ENCODE results near the gene KCNIP1. TPM values are rescaled to one million over a fixed set of nuclear protein-coding genes. Genes with fewer than 3 reads are reported as not detected.
A peak's percentile ranks its signal among the peaks of the same experiment; 100 is the strongest.
"Not testable (repeated sequence)": the region's sequence is repeated elsewhere in the genome, so short reads cannot be mapped to it uniquely, and the experiment has no call there.

KCNIP1 gene
- total and polyA plus RNA-seq, 4 donors = 31.2 to 165 (median 111) TPM

- H3K9me3 ChIP-seq (ENCODE audit: control insufficient read depth, insufficient read depth, low read length) = no peaks in the 10 kb centered on the region
- no peak for DNase-seq (ENCODE audit: low read depth in 4 of 6, low spot score in 6 of 6)
- H3K27ac ChIP-seq (ENCODE audit: low read depth, low read length) = no peak overlapping the region
- H3K27me3 ChIP-seq (ENCODE audit: control insufficient read depth, insufficient read depth, low read length) = no peaks in the 10 kb centered on the region
- peaks cover 30% of the 10 kb centered on the region for H3K4me1 ChIP-seq (ENCODE audit: control insufficient read depth, insufficient read depth, low read length)
- H3K36me3 ChIP-seq (ENCODE audit: control insufficient read depth, insufficient read depth, low read length) = no peaks in the 10 kb centered on the region
- H3K4me3 ChIP-seq (ENCODE audit: low read depth, low read length) = no peak overlapping the region
- WGBS (ENCODE audit: insufficient coverage) = 82% methylated on average over 6 of the region's 6 CpGs
These were observed 35.1 kb downstream of the KCNIP1 start for GRCh38 chr5:170538696-170539586.

GRCh38 chr5:170540271-170540670, 36.5 kb downstream of the KCNIP1 start:
- Histone ChIP-seq H3K36me3 (ENCODE audit: control insufficient read depth, insufficient read depth, low read length) (no peaks in the 10 kb centered on the region), H3K4me1 (ENCODE audit: control insufficient read depth, insufficient read depth, low read length) (peaks cover 21% of the 10 kb centered on the region), H3K27me3 (ENCODE audit: control insufficient read depth, insufficient read depth, low read length) (no peaks in the 10 kb centered on the region), H3K9me3 (ENCODE audit: control insufficient read depth, insufficient read depth, low read length) (no peaks in the 10 kb centered on the region), H3K4me3 (ENCODE audit: low read depth, low read length) (no peak overlapping the region), H3K27ac (ENCODE audit: low read depth, low read length) (no peak overlapping the region)
- DNase-seq (ENCODE audit: low read depth in 4 of 6, low spot score in 6 of 6) = no peak
- 83% methylated on average over 1 of the region's 1 CpG for WGBS (ENCODE audit: insufficient coverage)

- no peak for DNase-seq (ENCODE audit: low read depth in 4 of 6, low spot score in 6 of 6)
- no peak overlapping the region for H3K4me3 ChIP-seq (ENCODE audit: low read depth, low read length)
- no peaks in the 10 kb centered on the region for H3K36me3 ChIP-seq (ENCODE audit: control insufficient read depth, insufficient read depth, low read length)
- H3K4me1 ChIP-seq (ENCODE audit: control insufficient read depth, insufficient read depth, low read length) = peaks cover 19% of the 10 kb centered on the region
- no peak overlapping the region for H3K27ac ChIP-seq (ENCODE audit: low read depth, low read length)
- H3K9me3 ChIP-seq (ENCODE audit: control insufficient read depth, insufficient read depth, low read length) = no peaks in the 10 kb centered on the region
- WGBS (ENCODE audit: insufficient coverage) = 94% methylated on average over 1 of the region's 1 CpG
- H3K27me3 ChIP-seq (ENCODE audit: control insufficient read depth, insufficient read depth, low read length) = no peaks in the 10 kb centered on the region
These were observed 37.4 kb downstream of the KCNIP1 start for GRCh38 chr5:170541146-170541769.

GRCh38 chr5:170542691-170543293, 39.0 kb downstream of the KCNIP1 start:
- Histone ChIP-seq H3K36me3 (ENCODE audit: control insufficient read depth, insufficient read depth, low read length) (no peaks in the 10 kb centered on the region), H3K4me1 (ENCODE audit: control insufficient read depth, insufficient read depth, low read length) (peaks cover 7% of the 10 kb centered on the region), H3K27ac (ENCODE audit: low read depth, low read length) (peak overlapping the region; percentile 35), H3K4me3 (ENCODE audit: low read depth, low read length) (no peak overlapping the region), H3K9me3 (ENCODE audit: control insufficient read depth, insufficient read depth, low read length) (no peaks in the 10 kb centered on the region), H3K27me3 (ENCODE audit: control insufficient read depth, insufficient read depth, low read length) (no peaks in the 10 kb centered on the region)
- WGBS (ENCODE audit: insufficient coverage) = no CpG with 5 or more reads among the region's 8 CpGs
- DNase-seq (ENCODE audit: low read depth in 4 of 6, low spot score in 6 of 6) = no peak

GRCh38 chr5:170545313-170545712, 41.5 kb downstream of the KCNIP1 start:
- Histone ChIP-seq H3K27me3 (ENCODE audit: control insufficient read depth, insufficient read depth, low read length) (no peaks in the 10 kb centered on the region), H3K9me3 (ENCODE audit: control insufficient read depth, insufficient read depth, low read length) (no peaks in the 10 kb centered on the region), H3K36me3 (ENCODE audit: control insufficient read depth, insufficient read depth, low read length) (no peaks in the 10 kb centered on the region), H3K4me3 (ENCODE audit: low read depth, low read length) (no peak overlapping the region), H3K27ac (ENCODE audit: low read depth, low read length) (no peak overlapping the region), H3K4me1 (ENCODE audit: control insufficient read depth, insufficient read depth, low read length) (peaks cover 3% of the 10 kb centered on the region)
- no peak for DNase-seq (ENCODE audit: low read depth in 4 of 6, low spot score in 6 of 6)
- WGBS (ENCODE audit: insufficient coverage) = 100% methylated on average over 1 of the region's 2 CpGs

- Histone ChIP-seq H3K27ac (ENCODE audit: low read depth, low read length) (peak overlapping the region; percentile 36), H3K27me3 (ENCODE audit: control insufficient read depth, insufficient read depth, low read length) (no peaks in the 10 kb centered on the region), H3K9me3 (ENCODE audit: control insufficient read depth, insufficient read depth, low read length) (no peaks in the 10 kb centered on the region), H3K4me1 (ENCODE audit: control insufficient read depth, insufficient read depth, low read length) (peaks cover 3% of the 10 kb centered on the region), H3K4me3 (ENCODE audit: low read depth, low read length) (no peak overlapping the region), H3K36me3 (ENCODE audit: control insufficient read depth, insufficient read depth, low read length) (no peaks in the 10 kb centered on the region)
- 44% methylated on average over 1 of the region's 1 CpG for WGBS (ENCODE audit: insufficient coverage)
- DNase-seq (ENCODE audit: low read depth in 4 of 6, low spot score in 6 of 6) = no peak
These were observed 42.0 kb downstream of the KCNIP1 start for GRCh38 chr5:170545811-170546210.

- H3K9me3 ChIP-seq (ENCODE audit: control insufficient read depth, insufficient read depth, low read length) = no peaks in the 10 kb centered on the region
- no peak overlapping the region for H3K4me3 ChIP-seq (ENCODE audit: low read depth, low read length)
- WGBS (ENCODE audit: insufficient coverage) = 58% methylated on average over 3 of the region's 4 CpGs
- no peak for DNase-seq (ENCODE audit: low read depth in 4 of 6, low spot score in 6 of 6)
- peak overlapping the region; percentile 36 for H3K27ac ChIP-seq (ENCODE audit: low read depth, low read length)
- no peaks in the 10 kb centered on the region for H3K27me3 ChIP-seq (ENCODE audit: control insufficient read depth, insufficient read depth, low read length)
- peaks cover 3% of the 10 kb centered on the region for H3K4me1 ChIP-seq (ENCODE audit: control insufficient read depth, insufficient read depth, low read length)
- no peaks in the 10 kb centered on the region for H3K36me3 ChIP-seq (ENCODE audit: control insufficient read depth, insufficient read depth, low read length)
These were observed 42.5 kb downstream of the KCNIP1 start for GRCh38 chr5:170546282-170546681.

GRCh38 chr5:170550382-170550781, 46.6 kb downstream of the KCNIP1 start:
- not testable (repeated sequence) for H3K4me3 ChIP-seq (ENCODE audit: low read depth, low read length); H3K27me3 ChIP-seq (ENCODE audit: control insufficient read depth, insufficient read depth, low read length); H3K9me3 ChIP-seq (ENCODE audit: control insufficient read depth, insufficient read depth, low read length); H3K27ac ChIP-seq (ENCODE audit: low read depth, low read length); DNase-seq (ENCODE audit: low read depth in 4 of 6, low spot score in 6 of 6); H3K36me3 ChIP-seq (ENCODE audit: control insufficient read depth, insufficient read depth, low read length)
- peaks cover 34% of the 10 kb centered on the region for H3K4me1 ChIP-seq (ENCODE audit: control insufficient read depth, insufficient read depth, low read length)
- WGBS (ENCODE audit: insufficient coverage) = 100% methylated on average over 1 of the region's 1 CpG

- no peaks in the 10 kb centered on the region for H3K27me3 ChIP-seq (ENCODE audit: control insufficient read depth, insufficient read depth, low read length)
- peaks cover 35% of the 10 kb centered on the region for H3K4me1 ChIP-seq (ENCODE audit: control insufficient read depth, insufficient read depth, low read length)
- DNase-seq (ENCODE audit: low read depth in 4 of 6, low spot score in 6 of 6) = no peak
- no peaks in the 10 kb centered on the region for H3K36me3 ChIP-seq (ENCODE audit: control insufficient read depth, insufficient read depth, low read length)
- H3K4me3 ChIP-seq (ENCODE audit: low read depth, low read length) = no peak overlapping the region
- no peaks in the 10 kb centered on the region for H3K9me3 ChIP-seq (ENCODE audit: control insufficient read depth, insufficient read depth, low read length)
- no peak overlapping the region for H3K27ac ChIP-seq (ENCODE audit: low read depth, low read length)
- WGBS (ENCODE audit: insufficient coverage) = 72% methylated on average over 4 of the region's 4 CpGs
These were observed 47.3 kb downstream of the KCNIP1 start for GRCh38 chr5:170551076-170551475.
